Brain microvascular endothelial cell (primary cell): ENCODE results near the gene MAD1L1.

Source experiments
- DNase-seq: peaks from one replicate; pipeline ENCODE4 v3.0.0-alpha.2; 2020
- H3K27ac ChIP-seq: fragments of 250-450 bp; sonication (Bioruptor Pico); 2 replicates; pipeline ENCODE4 v1.5.1; 2020; ENCODE audit warnings: mild to moderate bottlenecking, moderate library complexity
- H3K27me3 ChIP-seq: fragments of 250-450 bp; sonication (Bioruptor Pico); replicated peaks from 2 replicates; pipeline ENCODE4 v1.5.1; 2020; ENCODE audit warnings: mild to moderate bottlenecking
- H3K36me3 ChIP-seq: fragments of 250-450 bp; sonication (Bioruptor Pico); replicated peaks from 2 replicates; pipeline ENCODE4 v1.5.1; 2020; ENCODE audit warnings: mild to moderate bottlenecking
- H3K4me3 ChIP-seq: 2 replicates; pipeline ENCODE4 v1.5.1; 2011; ENCODE audit warnings: low read depth, mild to moderate bottlenecking, control low read depth, low read length, moderate library complexity
- in situ Hi-C: cut with HindIII; loops from 2 replicates; pipeline ENCODE4 v1.10.0; 2017; ENCODE audit warnings: low sequenced_read_pairs, low pct_ligation_motif_present
- TF ChIP-seq, protein P1 (sequence below): IDR thresholded peaks from 2 replicates; pipeline ENCODE4 v1.5.1; 2011; ENCODE audit warnings: low read depth, mild to moderate bottlenecking, moderate library complexity, low read length, control low read depth, inconsistent platforms; ENCODE audit errors: missing control alignments

Gene MAD1L1

DNA sequence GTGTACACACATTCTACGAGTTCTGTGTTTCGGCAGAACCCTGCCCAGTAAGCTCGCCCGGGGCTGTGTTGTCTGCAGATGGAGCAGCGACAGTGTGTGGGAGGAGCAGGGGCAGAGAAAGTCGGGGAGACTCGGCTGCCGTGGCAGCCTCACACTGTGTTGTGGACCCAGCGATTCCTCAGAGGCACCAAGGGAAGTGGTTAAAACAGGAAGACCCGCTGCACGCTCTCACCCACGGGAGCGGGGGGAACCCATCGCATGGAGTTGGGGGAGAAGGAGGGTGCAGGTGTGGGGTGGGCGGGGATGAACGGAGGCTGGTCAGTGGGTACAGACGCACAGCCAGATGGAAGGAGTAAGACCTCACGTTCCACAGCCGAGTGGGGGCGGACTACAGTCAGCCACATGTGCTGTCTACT is 312.5 kb downstream of the MAD1L1 start:
- DNase-seq: no peak
- no peak overlapping the region for H3K27ac ChIP-seq

DNA sequence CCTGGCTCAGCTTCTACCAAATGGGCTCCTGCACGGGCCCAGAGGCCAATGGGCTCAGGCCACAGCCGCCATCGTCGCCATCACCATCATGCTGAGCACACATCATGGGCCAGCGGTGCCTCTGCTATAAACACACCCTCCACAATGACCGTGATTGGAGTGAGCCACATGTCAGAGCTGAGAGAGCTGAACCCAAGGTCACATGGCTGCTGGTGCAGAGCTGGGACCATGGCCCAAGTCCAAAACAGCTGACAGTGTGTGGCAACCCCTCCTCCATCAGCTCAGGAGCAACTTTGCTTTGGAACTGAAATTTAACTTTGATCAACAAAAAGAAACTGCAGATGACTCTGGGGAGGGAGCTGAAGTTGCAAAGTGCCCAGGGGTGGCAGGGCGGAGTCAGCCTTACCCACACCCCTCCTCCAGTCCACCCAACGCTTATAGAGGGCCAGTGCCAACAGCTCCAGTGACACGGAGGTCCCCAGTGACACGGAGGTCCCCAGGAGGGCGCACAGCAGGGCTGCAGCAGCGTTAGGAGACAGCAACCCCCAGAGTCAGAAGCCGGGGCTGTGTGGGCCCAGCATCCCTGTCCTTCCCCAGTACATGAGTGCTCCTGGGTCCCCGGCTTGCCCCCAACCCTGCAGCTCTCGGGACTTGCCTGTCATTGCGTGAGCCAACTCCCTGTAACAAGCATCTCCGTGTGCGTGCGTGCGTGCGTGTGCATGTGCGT is 313.0 kb downstream of the MAD1L1 start:
- in situ Hi-C loops: no loop called here
- Histone ChIP-seq H3K27me3 (no peaks in the 10 kb centered on the region), H3K36me3 (no peaks in the 10 kb centered on the region), H3K4me3 (no peak overlapping the region), H3K27ac (no peak overlapping the region)
- TF ChIP-seq, protein P1, sequence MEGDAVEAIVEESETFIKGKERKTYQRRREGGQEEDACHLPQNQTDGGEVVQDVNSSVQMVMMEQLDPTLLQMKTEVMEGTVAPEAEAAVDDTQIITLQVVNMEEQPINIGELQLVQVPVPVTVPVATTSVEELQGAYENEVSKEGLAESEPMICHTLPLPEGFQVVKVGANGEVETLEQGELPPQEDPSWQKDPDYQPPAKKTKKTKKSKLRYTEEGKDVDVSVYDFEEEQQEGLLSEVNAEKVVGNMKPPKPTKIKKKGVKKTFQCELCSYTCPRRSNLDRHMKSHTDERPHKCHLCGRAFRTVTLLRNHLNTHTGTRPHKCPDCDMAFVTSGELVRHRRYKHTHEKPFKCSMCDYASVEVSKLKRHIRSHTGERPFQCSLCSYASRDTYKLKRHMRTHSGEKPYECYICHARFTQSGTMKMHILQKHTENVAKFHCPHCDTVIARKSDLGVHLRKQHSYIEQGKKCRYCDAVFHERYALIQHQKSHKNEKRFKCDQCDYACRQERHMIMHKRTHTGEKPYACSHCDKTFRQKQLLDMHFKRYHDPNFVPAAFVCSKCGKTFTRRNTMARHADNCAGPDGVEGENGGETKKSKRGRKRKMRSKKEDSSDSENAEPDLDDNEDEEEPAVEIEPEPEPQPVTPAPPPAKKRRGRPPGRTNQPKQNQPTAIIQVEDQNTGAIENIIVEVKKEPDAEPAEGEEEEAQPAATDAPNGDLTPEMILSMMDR: no peak
- no peak for DNase-seq

More for the DNA sequence above, 312.5 kb downstream of the MAD1L1 start:
- no peak overlapping the region for H3K4me3 ChIP-seq
- H3K36me3 ChIP-seq: no peaks in the 10 kb centered on the region
- TF ChIP-seq, protein P1: no peak
- in situ Hi-C loops: no loop called here
- no peaks in the 10 kb centered on the region for H3K27me3 ChIP-seq

DNA sequence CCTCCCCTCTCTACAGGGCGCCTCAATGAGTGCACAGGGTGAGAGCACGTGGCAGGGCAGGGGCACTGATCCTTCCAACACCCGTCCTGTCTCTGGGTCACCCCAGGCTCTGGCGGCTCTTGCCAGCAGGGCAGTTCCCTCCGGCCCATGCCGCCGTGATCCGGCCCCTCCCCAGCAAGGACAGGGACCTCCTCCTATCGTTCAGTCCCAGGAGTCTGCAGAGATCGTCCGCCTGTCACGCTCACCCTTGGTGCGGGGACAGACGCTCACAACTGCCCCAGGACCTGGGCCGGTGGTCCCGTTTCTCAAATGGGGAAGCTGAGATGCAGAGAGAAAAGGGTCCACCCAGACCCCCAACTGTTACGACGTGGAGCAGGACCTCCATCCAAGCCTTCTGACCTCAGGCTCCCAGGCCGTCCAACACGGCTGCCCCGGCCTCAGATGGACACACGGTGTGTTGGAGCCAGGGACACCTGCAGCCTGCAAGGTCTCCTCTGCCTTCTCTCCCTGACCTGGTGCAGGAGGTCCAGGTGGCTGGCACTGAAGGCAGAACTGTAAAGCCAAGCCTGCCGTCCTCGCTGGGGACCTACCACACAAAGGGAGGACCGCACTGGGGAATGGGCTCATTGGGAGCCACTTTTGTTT is 313.7 kb downstream of the MAD1L1 start:
- TF ChIP-seq, protein P1: no peak
- no peak overlapping the region for H3K27ac ChIP-seq
- no peaks in the 10 kb centered on the region for H3K27me3 ChIP-seq
- in situ Hi-C loops: no loop called here
- DNase-seq: no peak
- H3K4me3 ChIP-seq: no peak overlapping the region
- H3K36me3 ChIP-seq: no peaks in the 10 kb centered on the region

DNA sequence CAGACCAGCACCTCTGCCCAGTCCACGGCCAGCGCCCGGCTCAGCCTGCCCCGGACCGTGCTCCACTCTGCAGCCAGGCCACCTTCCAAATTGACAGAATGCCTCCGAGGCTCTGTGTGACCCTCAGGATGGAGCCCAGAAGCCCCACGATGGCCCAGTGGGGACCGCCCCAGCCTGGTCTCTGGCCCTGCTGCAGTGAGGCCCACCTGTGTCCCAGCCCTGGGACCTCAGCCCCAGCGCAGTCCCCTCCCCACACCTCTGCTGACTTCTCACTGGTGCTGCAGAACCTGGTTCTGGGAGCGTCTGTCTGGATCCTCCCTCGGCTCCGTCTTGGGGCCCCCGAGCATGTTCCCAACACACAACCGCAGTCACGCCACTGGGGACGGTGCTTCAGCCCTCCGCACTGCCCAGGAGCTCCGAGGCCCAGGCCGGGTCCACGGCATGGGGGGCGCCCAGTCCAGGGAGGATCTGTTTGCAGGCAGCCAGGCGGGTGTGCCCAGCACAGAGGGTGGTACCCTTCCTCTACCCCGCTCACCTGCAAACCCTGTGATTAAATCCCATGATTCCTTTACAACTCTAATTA is 314.6 kb downstream of the MAD1L1 start:
- in situ Hi-C loops: no loop called here
- Histone ChIP-seq H3K27ac (no peak overlapping the region), H3K27me3 (no peaks in the 10 kb centered on the region)

DNA sequence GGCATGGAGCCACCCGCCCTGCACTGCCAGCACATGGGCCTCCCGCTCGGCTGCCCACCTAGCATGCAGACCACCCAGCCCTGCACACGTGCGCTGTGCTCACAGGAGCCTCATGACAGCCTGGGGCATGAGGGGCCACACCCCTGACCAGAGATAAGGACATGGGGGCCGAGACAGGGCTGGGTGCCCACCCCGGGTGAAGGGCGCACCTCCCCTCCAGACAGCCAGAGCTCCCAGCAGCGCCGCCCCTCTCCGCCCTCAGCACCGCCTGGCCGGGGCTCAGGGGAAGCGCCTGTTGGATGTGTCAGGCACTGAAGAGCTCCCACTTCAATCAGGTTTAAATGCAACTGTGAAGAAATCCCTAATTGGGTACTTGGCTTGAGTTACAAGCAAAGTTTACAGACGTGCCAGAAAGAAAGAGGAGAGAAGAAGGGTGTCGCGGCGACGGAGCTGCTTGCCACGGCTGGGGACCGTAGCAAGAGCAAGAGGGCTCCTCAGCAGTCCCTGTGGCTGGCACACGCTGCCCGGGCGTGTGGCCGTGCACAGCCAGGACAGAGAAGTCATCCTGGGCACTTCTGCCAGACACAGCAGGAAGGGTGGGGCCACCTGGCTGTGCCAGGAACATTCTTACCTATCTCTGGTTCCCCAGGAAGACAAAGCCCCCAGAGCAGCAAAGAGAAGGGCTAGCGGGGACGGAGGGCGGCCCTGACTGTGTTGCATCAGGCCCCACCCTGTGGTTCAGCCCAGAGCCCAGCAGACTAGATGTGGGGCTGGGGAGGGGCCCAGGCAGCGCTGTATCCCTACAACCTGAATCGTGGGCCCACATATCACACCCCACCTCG is 315.3 kb downstream of the MAD1L1 start:
- H3K27me3 ChIP-seq: no peaks in the 10 kb centered on the region
- no peak overlapping the region for H3K27ac ChIP-seq
- TF ChIP-seq, protein P1: no peak
- no peak overlapping the region for H3K4me3 ChIP-seq
- H3K36me3 ChIP-seq: no peaks in the 10 kb centered on the region
- no peak for DNase-seq
- in situ Hi-C loops: no loop called here

More for the DNA sequence above, 314.6 kb downstream of the MAD1L1 start:
- TF ChIP-seq, protein P1: no peak
- Histone ChIP-seq H3K4me3 (no peak overlapping the region), H3K36me3 (no peaks in the 10 kb centered on the region)
- DNase-seq: no peak
